OCI-LY7 (cell line): ENCODE results near the gene PPRC1. TPM values are rescaled to one million over a fixed set of nuclear protein-coding genes. Genes with fewer than 3 reads are reported as not detected.

Experiments
- small RNA-seq: library from RNA; depleted of rRNA; stranded (forward); fragments of <200 nt; gene quantifications from one replicate; pipeline ENCODE3, GENCODE V24; 2014
- total RNA-seq, 2 experiments: library from RNA; depleted of rRNA in 1 of 2; stranded (reverse); fragments of >200 nt in 1 of 2; shearing (Covaris generic) in 1 of 2; gene quantifications; 2 replicates each; pipeline ENCODE4 v1.2.3, GENCODE V29; 2014 to 2022

Gene PPRC1
- total RNA-seq, 2 experiments from 2014 or later: 47.1 to 77.2 TPM

Small RNA genes lying within 50 kb of the gene (small RNA-seq; reads per million reads assigned to genes)
- not detected for gene AL500527.1
- not detected for gene AL500527.2

Other genes starting within 250 kb of the PPRC1 start
- gene ARMH3, start 76.9 kb upstream of the PPRC1 start, total RNA-seq (2014; rRNA removed; shearing (Covaris generic)): 5.7 and 7.9 TPM in 2 replicates
- gene ARMH3, start 76.9 kb upstream of the PPRC1 start, total RNA-seq (2022): 19.3 and 24.3 TPM in 2 replicates
- gene HPS6, start 67.7 kb upstream of the PPRC1 start, total RNA-seq (2014; rRNA removed; shearing (Covaris generic)): 23.8 and 28.2 TPM in 2 replicates
- gene HPS6, start 67.7 kb upstream of the PPRC1 start, total RNA-seq (2022): 19.2 and 21.7 TPM in 2 replicates
- 50.8 and 58.6 TPM in 2 replicates for gene LDB1, start 12.7 kb upstream of the PPRC1 start, total RNA-seq (2014; rRNA removed; shearing (Covaris generic))
- 60.9 and 64.8 TPM in 2 replicates for gene LDB1, start 12.7 kb upstream of the PPRC1 start, total RNA-seq (2022)
- 93.5 and 120 TPM in 2 replicates for gene NOLC1, start 19.3 kb downstream of the PPRC1 start, total RNA-seq (2014; rRNA removed; shearing (Covaris generic))
- gene NOLC1, start 19.3 kb downstream of the PPRC1 start, total RNA-seq (2022): 131 and 152 TPM in 2 replicates
- 0.62 TPM in 1 of 2 replicates, not detected in the other for gene ELOVL3, start 93.3 kb downstream of the PPRC1 start, total RNA-seq (2014; rRNA removed; shearing (Covaris generic))
- 0.48 TPM in 1 of 2 replicates, not detected in the other for gene ELOVL3, start 93.3 kb downstream of the PPRC1 start, total RNA-seq (2022)
- not detected in 2 replicates for gene PITX3, start 108.5 kb downstream of the PPRC1 start, total RNA-seq (2014; rRNA removed; shearing (Covaris generic))
- not detected in 2 replicates for gene PITX3, start 108.5 kb downstream of the PPRC1 start, total RNA-seq (2022)
- 13.8 and 17.8 TPM in 2 replicates for gene GBF1, start 112.5 kb downstream of the PPRC1 start, total RNA-seq (2014; rRNA removed; shearing (Covaris generic))
- 33.4 and 36.9 TPM in 2 replicates for gene GBF1, start 112.5 kb downstream of the PPRC1 start, total RNA-seq (2022)